ENCODE measurements around the gene SALL3.

Gene SALL3

GRCh38 chr18:78948707-78949106, 30.9 kb upstream of the SALL3 start:
- H3K4me3 ChIP-seq (ENCODE audit: low read depth, low read length): no peak overlapping the region
- no peak for DNase-seq (ENCODE audit: low read depth)
- TF ChIP-seq CTCF (IDR thresholded peaks at IDR 0.05; ENCODE audit: insufficient read depth, low read depth, low read length, missing control alignments): no peak

GRCh38 chr18:78949216-78949615, 30.4 kb upstream of the SALL3 start:
- TF ChIP-seq CTCF (IDR thresholded peaks at IDR 0.05; ENCODE audit: insufficient read depth, low read depth, low read length, missing control alignments): no peak
- H3K4me3 ChIP-seq (ENCODE audit: low read depth, low read length): no peak overlapping the region
- no peak for DNase-seq (ENCODE audit: low read depth)

- DNase-seq (ENCODE audit: low read depth): no peak
- H3K4me3 ChIP-seq (ENCODE audit: low read depth, low read length): no peak overlapping the region
- no peak for TF ChIP-seq CTCF (IDR thresholded peaks at IDR 0.05; ENCODE audit: insufficient read depth, low read depth, low read length, missing control alignments)
Observed at GRCh38 chr18:78950386-78950785, 29.2 kb upstream of the SALL3 start.

GRCh38 chr18:78953566-78953965, 26.1 kb upstream of the SALL3 start:
- TF ChIP-seq CTCF (IDR thresholded peaks at IDR 0.05; ENCODE audit: insufficient read depth, low read depth, low read length, missing control alignments): no peak
- no peak overlapping the region for H3K4me3 ChIP-seq (ENCODE audit: low read depth, low read length)
- no peak for DNase-seq (ENCODE audit: low read depth)

- no peak for DNase-seq (ENCODE audit: low read depth)
- H3K4me3 ChIP-seq (ENCODE audit: low read depth, low read length): no peak overlapping the region
- TF ChIP-seq CTCF (IDR thresholded peaks at IDR 0.05; ENCODE audit: insufficient read depth, low read depth, low read length, missing control alignments): no peak
Observed at GRCh38 chr18:78955051-78955450, 24.6 kb upstream of the SALL3 start.

- DNase-seq (ENCODE audit: low read depth): no peak
- H3K4me3 ChIP-seq (ENCODE audit: low read depth, low read length): no peak overlapping the region
- no peak for TF ChIP-seq CTCF (IDR thresholded peaks at IDR 0.05; ENCODE audit: insufficient read depth, low read depth, low read length, missing control alignments)
Observed at GRCh38 chr18:78957140-78957539, 22.5 kb upstream of the SALL3 start.

- no peak for DNase-seq (ENCODE audit: low read depth)
- TF ChIP-seq CTCF (IDR thresholded peaks at IDR 0.05; ENCODE audit: insufficient read depth, low read depth, low read length, missing control alignments): no peak
- H3K4me3 ChIP-seq (ENCODE audit: low read depth, low read length): no peak overlapping the region
Observed at GRCh38 chr18:78960709-78961108, 18.9 kb upstream of the SALL3 start.
